K562 (cell line): ENCODE results near the gene CHRND. TPM values are rescaled to one million over a fixed set of nuclear protein-coding genes. Genes with fewer than 3 reads are reported as not detected.

ENCODE experiments used
- ATAC-seq: fragments of 200-7000 bp; cut with Tn5 transposase; 3 replicates; pipeline ENCODE4 v1.9.1; 2020; ENCODE audit warnings: moderate library complexity
- BruUV-seq: library from RNA; stranded (reverse); fragments of 400-500 nt; replicated peaks from 2 replicates; lab custom pipeline; 2021; lab: Mats Ljungman, UMichigan
- CTCF ChIA-PET: fragments of 300-600 bp; formaldehyde crosslinking; extraction: SDS; loops from one replicate; lab custom pipeline; 2021; ENCODE audit warnings: low intra/inter-chr PET ratio; lab: Yijun Ruan, JAX
- POLR2A ChIA-PET: fragments of 300-600, 350-650 bp; sonication (Branson Sonifier 250); formaldehyde crosslinking; extraction: SDS; loops from one replicate; lab custom pipeline; 2021; ENCODE audit warnings: antibody characterized with exemption, inconsistent platforms; lab: Yijun Ruan, JAX
- DNase-seq, 4 experiments: peaks; one replicate each; pipeline versions ENCODE4 v3.0.0 to v3.0.0-alpha.2; 2011 to 2018; ENCODE audit warnings: low spot score in 3 of 4, mixed read lengths in 3 of 4; ENCODE audit errors: extremely low read depth in 1 of 4
- FAIRE-seq: peaks from 2 replicates; lab custom pipeline; 2011; peaks lifted over from hg19 to GRCh38; lab: Jason Lieb, UNC
- H2AFZ ChIP-seq: 2 replicates; pipeline ENCODE4 v1.6.0; 2011; ENCODE audit warnings: low read depth, low read length, control low read depth, inconsistent platforms
- H3K27ac ChIP-seq: fragments of 200-600 bp; 3 replicates; pipeline ENCODE4 v1.8.0; 2011; ENCODE audit warnings: low read depth, mild to moderate bottlenecking, control low read depth, inconsistent platforms, low read length, moderate library complexity, mixed read lengths; ENCODE audit errors: extremely low read depth
- H3K27me3 ChIP-seq, 2 experiments: fragments of 300-600 bp in 1 of 2; 2 replicates in 1 of 2; 3 replicates in 1 of 2; pipeline versions ENCODE4 v1.6.0 to v1.8.0; 2011; ENCODE audit warnings: inconsistent platforms in 2 of 2, low read length in 2 of 2, mild to moderate bottlenecking in 1 of 2, mixed read lengths in 1 of 2, moderate library complexity in 1 of 2; ENCODE audit not compliant: control insufficient read depth in 2 of 2, insufficient read depth in 2 of 2
- H3K36me3 ChIP-seq: fragments of 300-600 bp; 3 replicates; pipeline ENCODE4 v1.8.0; 2011; ENCODE audit warnings: mild to moderate bottlenecking, low read length, inconsistent platforms; ENCODE audit not compliant: control insufficient read depth, insufficient read depth
- H3K4me1 ChIP-seq, 2 experiments: fragments of 200-600 bp in 1 of 2; replicated peaks in 1 of 2; 2 replicates in 1 of 2; 3 replicates in 1 of 2; pipeline versions ENCODE4 v1.5.1 to v1.8.0; 2011; ENCODE audit warnings: inconsistent platforms in 2 of 2, low read length in 2 of 2, mild to moderate bottlenecking in 1 of 2, mixed read lengths in 1 of 2, moderate library complexity in 1 of 2; ENCODE audit not compliant: control insufficient read depth in 2 of 2, insufficient read depth in 2 of 2
- H3K4me2 ChIP-seq: 2 replicates; pipeline ENCODE4 v1.6.1; 2011; ENCODE audit warnings: low read length, control low read depth, inconsistent platforms, mixed read lengths; ENCODE audit not compliant: insufficient read depth
- H3K4me3 ChIP-seq: fragments of 200-600 bp; sonication (generic), shearing (Covaris generic); 2 replicates; pipeline ENCODE4 v1.5.1; 2016; ENCODE audit warnings: control low read depth, inconsistent platforms
- H3K79me2 ChIP-seq: fragments of 200-600 bp; 3 replicates; pipeline ENCODE4 v1.8.0; 2011; ENCODE audit warnings: low read length, inconsistent platforms; ENCODE audit not compliant: control insufficient read depth, insufficient read depth
- H3K9ac ChIP-seq, 2 experiments: 2 replicates each; pipeline versions ENCODE4 v1.6.0 to v1.6.1; 2011; ENCODE audit warnings: low read depth in 2 of 2, low read length in 2 of 2, control low read depth in 1 of 2, inconsistent platforms in 1 of 2, mild to moderate bottlenecking in 1 of 2, mixed read lengths in 1 of 2; ENCODE audit not compliant: insufficient read depth in 1 of 2
- H3K9me1 ChIP-seq: one replicate; pipeline ENCODE4 v1.6.0; 2011; ENCODE audit warnings: inconsistent platforms, mild to moderate bottlenecking, low read length, moderate library complexity; ENCODE audit not compliant: control insufficient read depth, insufficient read depth
- H3K9me3 ChIP-seq: replicated peaks from 2 replicates; pipeline ENCODE4 v1.5.1; 2011; ENCODE audit warnings: low read depth, low read length, inconsistent platforms; ENCODE audit not compliant: control insufficient read depth, insufficient read depth
- H4K20me1 ChIP-seq: replicated peaks from 2 replicates; pipeline ENCODE4 v1.6.1; 2011; ENCODE audit warnings: low read length, inconsistent platforms, mixed read lengths; ENCODE audit not compliant: control insufficient read depth, insufficient read depth
- BCLAF1 ChIP-seq, 2 experiments: fragments of 450-650 bp in 1 of 2; IDR thresholded peaks; 2 replicates each; pipeline ENCODE4 v1.6.1; 2011 to 2017; ENCODE audit warnings: low read depth in 2 of 2, antibody characterized with exemption in 1 of 2, borderline replicate concordance in 1 of 2, low read length in 1 of 2, mild to moderate bottlenecking in 1 of 2, mixed read lengths in 1 of 2; ENCODE audit not compliant: control insufficient read depth in 1 of 2
- BRF2 ChIP-seq: IDR thresholded peaks from 3 replicates; pipeline ENCODE4 v1.6.1; 2011; ENCODE audit warnings: borderline replicate concordance, mild to moderate bottlenecking; ENCODE audit not compliant: insufficient read length, insufficient read depth
- HNRNPLL ChIP-seq: fragments of 200-400 bp; formaldehyde crosslinking; IDR thresholded peaks from 2 replicates; pipeline ENCODE4 v1.6.1; 2017; ENCODE audit warnings: low read length, low read depth, mild to moderate bottlenecking; ENCODE audit not compliant: poor library complexity, severe bottlenecking
- TCF15 ChIP-seq: fragments of 250-450 bp; sonication (Bioruptor Pico); IDR thresholded peaks from 2 replicates; pipeline ENCODE4 v1.8.0; 2022; ENCODE audit warnings: moderate library complexity, mild to moderate bottlenecking, inconsistent platforms
- WGBS: fragments of 100-300 bp; shearing (Covaris generic); methylation state at CpG from one replicate; pipeline ENCODE4 v1.1.6; 2016; ENCODE audit warnings: low coverage, mixed read lengths; ENCODE audit not compliant: insufficient coverage; ENCODE audit errors: missing lambda C conversion rate; 5-methylcytosine and 5-hydroxymethylcytosine counted together
- in situ Hi-C: fragments of 300-500 bp; cut with MboI; formaldehyde crosslinking; loops from 4 replicates; pipeline ENCODE4 v1.15.0; 2018; ENCODE audit warnings: inconsistent platforms, mixed read lengths
- intact Hi-C: fragments of 100-400 bp; cut with micrococcal nuclease; formaldehyde crosslinking; loops from 2 replicates; pipeline ENCODE4 v1.14.2; 2022
- polyA plus RNA-seq, 8 experiments: library from polyadenylated mRNA; depleted of rRNA in 4 of 8; stranded (reverse) in 5 of 8; unstranded in 3 of 8; fragments of >200 nt; fragmentation: Nextera tagmentation in 2 of 8; fragmentation: Illumina TruSeq in 1 of 8; extraction: Ambion mirVana in 2 of 8; extraction: Trizol in 1 of 8; gene quantifications; 2 replicates each; pipeline versions ENCODE4 v1.2.1 to v1.2.3, GENCODE V29; 2011 to 2014; ENCODE audit warnings: inconsistent platforms in 1 of 8, missing spikeins in 1 of 8
- total RNA-seq, 7 experiments: library from RNA; depleted of rRNA in 6 of 7; stranded (reverse); fragments of >200 nt in 6 of 7; fragmentation: Illumina TruSeq in 2 of 7; extraction: Trizol in 2 of 7; gene quantifications; 2 replicates each; pipeline versions ENCODE4 v1.2.1 to v1.2.3, GENCODE V29; 2011 to 2021; ENCODE audit warnings: low replicate concordance in 1 of 7

CHRND gene
- total and polyA plus RNA-seq, 9 of the 15 experiments (the other 6 are each of a cell fraction or from before 2014, with no cell fraction given) = not detected

GRCh38 chr2:232502911-232503808 lies 22.8 kb upstream of the CHRND start (continued):
- no peak for TF ChIP-seq BCLAF1 (IDR thresholded peaks at IDR 0.05; ENCODE audit: borderline replicate concordance in 1 of 2, control insufficient read depth in 1 of 2, low read depth in 2 of 2, low read length in 1 of 2)
- no peak for TF ChIP-seq BRF2

- DNase-seq = no peak
- Histone ChIP-seq H3K79me2 (no peaks in the 10 kb centered on the region), H2AFZ (no peak overlapping the region), H3K4me1 (peaks cover 0 to 13% of the 10 kb centered on the region in 2 experiments; a peak in 2 of 5 replicates), H3K9ac (no peak overlapping the region)
- CTCF ChIA-PET = no interaction called here
- no TSS peak for BruUV-seq
- in situ Hi-C loops = no loop called here
- TF ChIP-seq HNRNPLL (peak; percentile 41), TCF15 (CRISPR knock-in tag) (no peak)
- TF ChIP-seq, all 486 proteins: peak for 1
- intact Hi-C loops = no loop called here
- Histone ChIP-seq H3K4me3 (no peak overlapping the region), H3K27me3 (peaks cover 3 to 46% of the 10 kb centered on the region in 2 experiments; a peak in 2 of 5 replicates), H3K9me3 (no peaks in the 10 kb centered on the region), H3K27ac (no peak overlapping the region), H3K9me1 (no peaks in the 10 kb centered on the region), H3K4me2 (no peak overlapping the region), H3K36me3 (no peaks in the 10 kb centered on the region), H4K20me1 (no peaks in the 10 kb centered on the region)
- WGBS = 0% methylated on average over 12 of the region's 16 CpGs
- ATAC-seq (no peak), FAIRE-seq (no peak)
- POLR2A ChIA-PET = no interaction called here
These were observed 22.1 kb upstream of the CHRND start for GRCh38 chr2:232503809-232504323.
